Hippocampal formation (tissue), 2 donors: ENCODE measurements around the gene BEST1.
A peak's percentile ranks its signal among the peaks of the same experiment; 100 is the strongest.
"Not testable (repeated sequence)": the region's sequence is repeated elsewhere in the genome, so short reads cannot be mapped to it uniquely, and the experiment has no call there.

Source experiments
- DNase-seq, 2 donors: peaks; one replicate each; lab custom pipeline; 2025; lab: John Stamatoyannopoulos, UW

The BEST1 gene

DNA sequence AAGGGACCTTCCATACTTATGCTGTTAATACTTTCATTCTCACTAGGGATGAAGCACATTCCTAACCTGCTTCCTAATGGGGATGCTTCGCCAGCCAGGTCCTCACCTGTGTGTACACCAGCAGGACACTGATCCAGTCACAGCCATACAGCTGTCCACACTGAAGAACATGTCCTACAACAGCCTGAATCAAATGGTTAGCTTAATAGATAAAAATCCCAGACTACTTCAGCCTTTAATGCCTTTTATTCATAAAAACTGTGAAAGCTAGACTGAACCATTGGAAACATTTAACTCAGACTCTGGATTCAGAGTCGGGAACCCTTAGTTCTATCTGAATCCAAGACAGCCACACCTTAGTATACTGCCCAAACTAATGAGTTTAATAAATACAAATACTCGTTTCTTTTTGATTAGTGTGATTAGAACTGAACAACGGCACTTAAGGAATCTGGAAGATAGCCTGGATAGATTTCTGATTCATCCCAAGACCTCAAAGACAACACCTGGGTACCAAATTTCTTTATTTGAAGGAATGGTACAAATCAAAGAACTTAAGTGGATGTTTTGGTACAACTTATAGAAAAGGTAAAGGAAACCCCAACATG, 14.0 kb downstream of the BEST1 start:
- no peak for DNase-seq

- not testable (repeated sequence) for DNase-seq
Observed at GRCh38 chr11:61964666-61965271, 14.6 kb downstream of the BEST1 start.

DNA sequence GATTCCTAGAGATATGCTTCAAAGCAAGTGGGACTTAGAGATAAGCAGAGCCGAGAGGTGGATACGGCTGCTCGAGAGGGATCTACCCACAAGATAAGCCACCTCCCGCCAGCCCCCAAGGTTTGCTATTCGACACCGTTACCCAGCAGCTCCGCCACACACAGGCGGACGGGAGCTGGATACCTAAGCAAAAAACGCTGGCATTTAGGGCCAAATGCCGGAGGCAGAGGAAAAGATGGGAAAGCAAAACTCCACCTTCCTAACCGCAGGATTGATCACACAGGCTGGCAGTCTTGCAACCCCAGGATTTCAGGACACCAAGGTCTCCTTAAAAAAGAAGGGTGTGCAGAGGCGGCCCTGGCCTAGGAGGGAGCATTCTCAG, 16.6 kb downstream of the BEST1 start:
- no peak for DNase-seq

GRCh38 chr11:61967116-61967923, 17.2 kb downstream of the BEST1 start, which contains the start of gene FTH1:
FTH1 (minus strand) TSS chr11:61967634; CDS start chr11:61967425, 209 bp downstream.
- DNase-seq = peak; percentile 91

- DNase-seq = peak in 1 of 2 donors; percentile 74
Observed at GRCh38 chr11:61967924-61968757, 18.0 kb downstream of the BEST1 start.

- DNase-seq = no peak
Observed at GRCh38 chr11:61968758-61969390, 18.7 kb downstream of the BEST1 start.

DNA sequence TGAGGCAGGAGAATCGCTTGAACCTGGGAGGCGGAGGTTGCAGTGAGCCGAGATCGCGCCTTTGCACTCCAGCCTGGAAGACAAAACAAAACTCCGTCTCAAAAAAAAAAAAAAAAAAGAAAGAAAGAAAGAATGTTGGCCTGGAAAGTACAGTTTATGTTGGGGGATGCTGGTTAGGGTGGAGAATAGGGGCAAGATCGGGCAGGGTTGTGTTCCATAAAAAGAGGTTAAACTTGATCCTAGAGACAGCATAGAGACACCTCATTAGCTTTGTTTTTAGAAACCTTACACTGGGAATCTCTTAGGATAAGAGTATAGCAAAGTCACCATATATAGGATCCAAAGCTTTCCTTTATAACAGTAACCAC, 19.2 kb downstream of the BEST1 start:
- no peak for DNase-seq

GRCh38 chr11:61969838-61970662, 19.9 kb downstream of the BEST1 start:
- no peak for DNase-seq

DNA sequence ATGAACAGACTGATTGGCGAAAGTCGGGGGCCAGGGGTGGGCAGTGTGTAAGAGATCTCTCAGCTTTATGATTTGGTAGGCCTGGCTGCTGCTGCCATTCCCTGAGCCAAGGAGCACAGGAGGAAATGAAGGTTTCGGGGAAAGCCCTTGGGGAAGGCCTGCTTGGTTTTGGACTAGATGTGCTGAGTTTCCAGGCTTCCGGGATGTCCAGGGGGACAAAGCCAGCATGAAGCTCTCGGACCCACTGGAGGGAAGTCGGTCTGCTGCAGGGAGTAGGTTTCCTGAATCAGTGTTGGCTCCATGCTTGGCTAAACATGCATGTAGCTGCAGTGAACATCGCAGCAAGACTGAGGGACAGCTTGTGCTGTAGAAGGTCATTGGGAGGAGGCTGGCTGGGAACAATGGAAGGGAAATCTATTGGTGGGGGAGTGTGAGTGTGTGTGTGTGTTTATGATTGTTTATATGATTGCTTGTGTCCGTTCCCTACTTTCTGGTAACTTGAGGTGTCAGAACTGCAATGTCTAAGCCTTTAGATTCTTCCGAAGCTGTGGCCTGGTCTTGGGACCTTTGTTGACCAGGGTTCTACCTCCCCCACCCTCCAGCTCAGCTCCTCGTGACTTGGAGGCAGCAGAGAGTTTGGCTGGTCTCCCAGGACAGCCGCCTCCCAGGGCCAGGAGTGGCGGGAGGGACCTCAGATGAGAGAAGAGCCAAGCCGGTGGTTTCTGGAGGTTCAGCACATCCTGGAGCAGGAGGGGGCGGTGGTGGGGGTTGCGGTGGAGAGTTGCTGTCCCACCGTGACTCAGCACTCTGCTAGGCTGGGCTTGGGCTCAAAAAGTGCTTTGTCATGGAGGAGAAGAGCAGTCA, 21.3 kb downstream of the BEST1 start:
- DNase-seq = peak; percentile 90 to 95

DNA sequence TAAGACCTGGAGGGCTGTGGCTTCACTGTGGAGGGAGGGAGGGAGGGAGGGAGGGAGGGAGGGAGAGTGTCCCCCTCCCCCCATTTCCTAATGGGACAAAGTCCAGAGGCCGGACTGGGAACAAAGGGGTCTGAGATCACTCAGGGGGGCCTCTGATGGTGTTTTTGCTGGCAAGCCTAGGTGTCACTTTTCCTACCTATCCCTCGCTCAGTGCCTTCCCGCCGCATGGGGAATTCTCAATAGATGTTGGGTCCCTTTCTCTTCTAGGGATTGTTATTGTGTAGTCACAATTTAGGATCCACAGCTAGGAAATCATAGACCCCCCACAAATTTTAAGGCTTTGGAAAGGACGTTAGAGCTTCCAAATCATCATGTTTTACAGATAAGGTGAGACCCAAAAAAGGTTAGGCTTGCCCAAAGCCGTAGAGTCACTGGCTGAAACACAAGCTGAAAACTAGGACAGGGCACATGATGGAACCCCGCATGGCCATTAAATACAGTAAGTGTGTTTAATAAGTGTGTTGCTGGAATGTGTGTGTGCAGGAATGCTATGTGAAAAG, 22.0 kb downstream of the BEST1 start:
- no peak for DNase-seq

DNA sequence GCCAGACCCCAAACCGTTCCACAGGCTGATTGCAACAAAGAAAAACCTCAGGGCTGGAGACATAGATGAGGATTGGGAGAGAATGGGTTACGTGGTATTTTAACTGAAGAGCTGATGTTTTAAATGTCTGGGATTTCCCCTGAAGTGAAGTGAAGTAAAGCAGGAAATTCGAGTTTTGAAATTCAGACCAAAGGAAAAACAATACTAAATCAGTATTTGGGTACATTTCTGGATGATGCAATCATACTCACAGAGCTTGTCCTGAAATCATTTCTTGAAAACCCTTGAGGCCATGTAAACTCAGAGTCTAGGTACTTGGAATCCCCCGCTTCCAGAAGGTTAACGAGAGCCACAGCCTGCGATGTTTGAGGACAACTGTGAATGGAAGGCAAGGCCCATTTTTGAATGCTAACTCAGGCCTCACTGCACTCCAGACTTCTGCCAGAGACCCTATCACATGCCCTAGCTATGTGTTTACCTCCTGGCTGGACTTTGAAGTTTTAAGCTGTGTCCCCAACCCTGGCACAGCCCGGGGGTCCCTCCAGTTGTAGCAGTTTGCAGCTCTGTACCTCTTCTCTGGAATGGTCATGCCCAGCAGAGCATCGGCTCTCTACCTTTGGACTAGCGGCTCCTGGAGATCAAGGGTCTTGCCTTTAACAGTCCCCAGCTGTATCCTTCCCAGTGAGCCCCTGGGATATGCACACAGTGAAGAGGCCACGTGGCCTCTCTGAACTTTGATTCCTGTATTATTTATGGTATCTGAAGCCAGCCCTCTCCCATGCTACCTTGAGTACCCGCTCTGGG, 22.7 kb downstream of the BEST1 start:
- DNase-seq = no peak

GRCh38 chr11:61973476-61974162, 23.5 kb downstream of the BEST1 start:
- DNase-seq = no peak

GRCh38 chr11:61974766-61975631, 24.8 kb downstream of the BEST1 start:
- no peak for DNase-seq

DNA sequence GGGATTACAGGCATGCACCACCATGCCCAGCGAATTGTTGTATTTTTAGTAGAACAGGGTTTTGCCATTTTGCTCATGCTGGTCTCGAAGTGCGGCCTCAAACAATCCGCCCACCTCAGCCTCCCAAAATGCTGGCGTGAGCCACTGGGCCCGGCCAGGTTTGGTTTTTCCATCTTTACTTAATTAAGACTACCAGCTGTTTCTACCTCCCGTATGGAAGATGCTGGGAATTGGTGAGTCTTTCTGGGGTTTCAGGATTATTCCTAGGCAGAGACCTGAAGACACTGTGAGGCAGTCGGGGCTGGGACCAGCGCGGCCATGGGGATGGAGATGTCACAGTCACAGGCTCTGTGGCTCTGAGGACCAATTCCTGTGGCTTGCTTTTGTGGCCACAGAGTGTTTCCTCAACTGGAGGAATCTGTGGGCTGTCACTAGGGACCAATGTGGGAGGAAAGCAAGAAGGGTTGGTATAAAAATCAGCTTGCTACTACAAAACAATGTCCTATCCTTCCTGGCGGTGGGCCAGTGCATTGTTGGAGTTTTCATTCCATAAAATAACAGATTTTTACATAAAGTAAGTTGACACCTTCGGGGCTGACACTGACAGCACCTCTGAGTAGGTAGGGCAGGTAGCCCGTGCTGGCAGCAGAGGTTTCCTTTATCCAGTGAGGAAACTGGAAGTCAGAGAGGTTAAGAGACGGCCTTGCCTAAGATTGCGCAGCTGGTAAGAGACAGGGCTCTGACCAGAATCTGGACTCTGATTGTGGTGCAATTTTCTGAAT, 25.7 kb downstream of the BEST1 start:
- DNase-seq = no peak

GRCh38 chr11:61976420-61976800, 26.3 kb downstream of the BEST1 start:
- no peak for DNase-seq

DNA sequence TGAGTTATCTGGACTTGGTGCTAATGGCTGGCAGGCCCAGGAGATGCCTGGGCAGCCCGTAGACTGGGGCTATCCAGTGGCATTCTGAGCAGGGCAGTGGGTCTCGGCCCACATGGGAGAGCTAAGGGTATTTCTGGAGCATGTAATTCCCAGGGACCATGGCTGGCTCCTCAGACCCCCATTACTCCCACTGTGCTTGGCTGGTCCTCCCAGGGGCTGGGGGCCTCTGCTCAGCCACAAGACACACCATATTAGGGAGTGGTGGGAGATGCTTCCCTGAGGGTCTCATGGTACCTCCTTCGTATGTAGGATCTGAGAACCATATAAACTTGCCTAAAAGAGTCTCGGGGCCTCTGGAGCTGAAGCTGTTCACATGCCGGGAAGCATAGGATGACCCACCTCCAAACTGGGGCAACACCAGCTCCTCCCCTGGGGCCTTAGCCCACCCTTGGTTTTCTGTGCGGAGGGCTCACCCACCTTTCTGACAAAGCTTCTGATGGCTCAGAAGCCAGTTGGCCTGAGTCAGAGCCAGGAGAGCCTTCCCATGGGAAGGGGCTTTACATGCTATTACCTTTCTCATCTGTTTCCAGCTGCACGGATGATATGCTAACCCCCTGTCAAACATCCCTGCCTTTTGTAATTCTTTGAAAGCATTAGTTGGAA, 26.8 kb downstream of the BEST1 start:
- no peak for DNase-seq
